Measurements from ENCODE around the gene SERPINB6. TPM values are rescaled to one million over a fixed set of nuclear protein-coding genes. Genes with fewer than 3 reads are reported as not detected.

Gene SERPINB6
- total RNA-seq, 1 experiment from 2014 or later, result 39.0 TPM

DNA sequence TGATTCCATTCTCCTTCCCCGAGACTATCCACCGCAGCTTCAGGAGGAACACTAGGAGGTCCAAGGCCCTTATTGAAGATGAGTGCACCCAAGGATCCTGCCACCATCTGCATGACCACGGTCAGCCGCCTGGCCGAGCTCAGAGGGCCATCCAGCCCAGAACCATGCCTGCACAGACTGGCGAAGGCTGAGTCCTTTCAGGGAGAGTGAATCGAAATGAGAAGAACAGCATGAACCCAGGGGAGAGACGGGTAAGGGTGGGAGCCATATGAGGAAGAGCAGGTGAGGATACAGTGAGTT lies 26.3 kb downstream of the SERPINB6 start:
- no peak for DNase-seq
- Histone ChIP-seq H2BK20ac (ENCODE audit: low read depth, low read length, poor library complexity, severe bottlenecking) (no peak overlapping the region), H2AFZ (ENCODE audit: low read length) (no peak overlapping the region), H3K9me3 (ENCODE audit: control insufficient read depth, low read depth, low read length) (no peaks in the 10 kb centered on the region), H2BK5ac (ENCODE audit: insufficient read length, low read length) (no peak overlapping the region), H3K79me1 (ENCODE audit: insufficient read depth, low read depth, low read length, poor library complexity, severe bottlenecking) (no peaks in the 10 kb centered on the region), H3K9ac (ENCODE audit: extremely low read depth, insufficient read length, low read length) (no peak overlapping the region), H3K4ac (ENCODE audit: low read depth, low read length) (no peak overlapping the region), H4K91ac (ENCODE audit: insufficient read length, low read depth, low read length) (no peak overlapping the region), H4K8ac (replicated peaks; ENCODE audit: insufficient read length, low read depth, low read length) (no peak overlapping the region), H3K56ac (ENCODE audit: insufficient read length, low read depth, low read length) (no peak overlapping the region), H3K4me1 (ENCODE audit: insufficient read depth, low read length) (no peaks in the 10 kb centered on the region; the same call in 1 of the 2 replicates), H3K27ac (ENCODE audit: insufficient read length, low read depth, low read length) (no peak overlapping the region), H2AK5ac (ENCODE audit: insufficient read length, low read length) (no peak overlapping the region), H4K20me1 (ENCODE audit: control insufficient read depth, insufficient read depth, insufficient read length) (no peaks in the 10 kb centered on the region), H3K23ac (ENCODE audit: insufficient read length, low read depth, low read length) (no peak overlapping the region), H2BK15ac (ENCODE audit: low read depth, low read length) (no peak overlapping the region), H4K5ac (ENCODE audit: insufficient read length, low read depth, low read length) (no peak overlapping the region), H3K79me2 (ENCODE audit: insufficient read depth, low read length) (no peaks in the 10 kb centered on the region), H3K27me3 (ENCODE audit: insufficient read depth, low read length) (no peaks in the 10 kb centered on the region), H3K4me2 (ENCODE audit: insufficient read depth, insufficient read length, low read length) (no peak overlapping the region), H2BK12ac (ENCODE audit: insufficient read length, low read depth, low read length) (no peak overlapping the region), H3T11ph (ENCODE audit: low read length) (no peak overlapping the region), H3K18ac (ENCODE audit: insufficient read length, low read depth, low read length) (no peak overlapping the region), H2BK120ac (ENCODE audit: low read depth, low read length, poor library complexity, severe bottlenecking) (no peak overlapping the region), H3K23me2 (ENCODE audit: insufficient read length, low read depth, low read length, poor library complexity, severe bottlenecking) (no peaks in the 10 kb centered on the region), H3K14ac (ENCODE audit: insufficient read depth, low read length) (no peak overlapping the region)
- no peaks in the 10 kb centered on the region for H3K9me3 Mint-ChIP-seq
- no peak overlapping the region; a peak in 1 of 7 replicates for H3K27ac Mint-ChIP-seq
- H3K36me3 Mint-ChIP-seq (ENCODE audit: insufficient read depth in 1 of 3, low read depth in 3 of 3), result peaks cover 4 to 23% (median 9%) of the 10 kb centered on the region in 3 experiments; a peak in 5 of 7 replicates
- no peaks in the 10 kb centered on the region for H3K27me3 Mint-ChIP-seq (ENCODE audit: low read depth)
- H3K4me1 Mint-ChIP-seq, result peaks cover 30 to 38% of the 10 kb centered on the region in 2 experiments
- no peak overlapping the region for H3K4me3 Mint-ChIP-seq
- TF ChIP-seq CTCF (conservative IDR thresholded peaks at IDR 0.05), result no peak
- no CpG with 5 or more reads among the region's 8 CpGs for WGBS (ENCODE audit: extremely low coverage, insufficient read length, low lambda C conversion rate)

Data from H9 (cell line).